ENCODE measurements around the gene FAM89B.

DNA sequence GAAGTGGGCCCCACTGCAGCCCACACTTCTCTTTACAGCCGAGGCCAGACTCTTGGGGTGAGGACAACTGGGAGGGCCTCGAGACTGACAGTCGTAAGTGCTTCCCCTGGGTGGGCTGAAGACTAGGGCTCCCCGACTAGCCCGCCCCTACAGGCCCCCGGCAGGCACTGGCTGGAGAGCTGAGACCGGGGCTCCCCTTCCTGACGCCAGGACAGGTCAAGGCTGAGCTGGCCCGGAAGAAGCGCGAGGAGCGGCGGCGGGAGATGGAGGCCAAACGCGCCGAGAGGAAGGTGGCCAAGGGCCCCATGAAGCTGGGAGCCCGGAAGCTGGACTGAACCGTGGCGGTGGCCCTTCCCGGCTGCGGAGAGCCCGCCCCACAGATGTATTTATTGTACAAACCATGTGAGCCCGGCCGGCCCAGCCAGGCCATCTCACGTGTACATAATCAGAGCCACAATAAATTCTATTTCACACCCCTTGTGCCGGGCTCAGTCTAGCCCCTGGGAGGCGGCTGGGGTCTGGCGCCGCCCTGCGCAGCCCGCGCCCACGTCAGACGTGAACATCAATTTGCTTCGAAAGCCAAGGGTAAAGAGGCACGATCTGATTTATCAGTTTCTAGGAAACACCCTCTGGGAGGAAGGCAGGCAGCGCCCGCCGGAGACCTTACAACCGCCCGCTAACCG is 34.0 kb upstream of the FAM89B start:
- no peak for TF ChIP-seq EZH2 (IDR thresholded peaks at IDR 0.05; ENCODE audit: low read length)
- TF ChIP-seq, protein P1, sequence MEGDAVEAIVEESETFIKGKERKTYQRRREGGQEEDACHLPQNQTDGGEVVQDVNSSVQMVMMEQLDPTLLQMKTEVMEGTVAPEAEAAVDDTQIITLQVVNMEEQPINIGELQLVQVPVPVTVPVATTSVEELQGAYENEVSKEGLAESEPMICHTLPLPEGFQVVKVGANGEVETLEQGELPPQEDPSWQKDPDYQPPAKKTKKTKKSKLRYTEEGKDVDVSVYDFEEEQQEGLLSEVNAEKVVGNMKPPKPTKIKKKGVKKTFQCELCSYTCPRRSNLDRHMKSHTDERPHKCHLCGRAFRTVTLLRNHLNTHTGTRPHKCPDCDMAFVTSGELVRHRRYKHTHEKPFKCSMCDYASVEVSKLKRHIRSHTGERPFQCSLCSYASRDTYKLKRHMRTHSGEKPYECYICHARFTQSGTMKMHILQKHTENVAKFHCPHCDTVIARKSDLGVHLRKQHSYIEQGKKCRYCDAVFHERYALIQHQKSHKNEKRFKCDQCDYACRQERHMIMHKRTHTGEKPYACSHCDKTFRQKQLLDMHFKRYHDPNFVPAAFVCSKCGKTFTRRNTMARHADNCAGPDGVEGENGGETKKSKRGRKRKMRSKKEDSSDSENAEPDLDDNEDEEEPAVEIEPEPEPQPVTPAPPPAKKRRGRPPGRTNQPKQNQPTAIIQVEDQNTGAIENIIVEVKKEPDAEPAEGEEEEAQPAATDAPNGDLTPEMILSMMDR (optimal IDR thresholded peaks at IDR 0.05 in 1 of 3, IDR thresholded peaks at IDR 0.05 in 1 of 3, conservative IDR thresholded peaks at IDR 0.05 in 1 of 3; ENCODE audit: extremely low read depth in 1 of 3, insufficient read depth in 2 of 3, low read length in 3 of 3), result no peak

All from keratinocyte (primary cell).